DMS114 treated with DMSO at 0.1 percent for 48 hours (cell line): ENCODE data around the gene RND2.

Experiments used
- DNase-seq: peaks from one replicate; lab custom pipeline; 2025; ENCODE audit not compliant: unreplicated experiment; lab: John Stamatoyannopoulos, UW

The RND2 gene

GRCh38 chr17:43003542-43004172 is 21.4 kb upstream of the RND2 start:
- DNase-seq: peak; percentile 19

GRCh38 chr17:43006639-43007551 is 18.1 kb upstream of the RND2 start, which contains the start of gene IFI35:
TSS of gene IFI35 (plus strand) at chr17:43006784. CDS start at chr17:43006948, 164 bp downstream.
- peak; percentile 74 for DNase-seq

DNA sequence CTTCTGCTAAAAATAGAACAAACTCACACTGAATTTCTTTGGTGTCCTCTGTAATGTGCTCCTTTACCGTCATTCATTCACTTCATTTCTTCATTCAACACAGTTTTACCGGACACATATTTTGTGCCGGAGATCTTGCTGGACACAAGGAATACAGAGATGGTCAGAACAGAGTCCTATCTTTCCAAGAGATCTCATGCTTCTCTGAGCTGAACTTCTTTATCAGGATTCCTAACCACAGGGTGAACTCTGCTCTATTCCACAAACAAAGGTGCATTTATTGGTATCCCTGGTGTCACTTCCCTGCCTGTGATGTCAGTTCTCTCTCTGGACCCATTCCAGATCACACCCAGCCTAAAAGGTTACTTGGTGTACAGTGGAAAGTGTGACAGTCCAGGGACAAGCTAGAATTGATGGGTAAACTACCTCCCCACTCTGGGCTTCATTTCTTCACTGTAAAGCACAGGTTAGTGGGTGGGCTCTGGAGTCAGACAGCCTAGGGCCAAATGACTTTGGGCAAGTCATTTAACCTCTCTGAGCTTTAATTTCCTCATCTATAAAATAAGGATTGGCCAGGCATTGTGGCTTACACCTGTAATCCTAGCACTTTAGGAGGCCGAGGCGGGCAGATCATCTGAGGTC is 14.2 kb upstream of the RND2 start:
- DNase-seq: no peak

DNA sequence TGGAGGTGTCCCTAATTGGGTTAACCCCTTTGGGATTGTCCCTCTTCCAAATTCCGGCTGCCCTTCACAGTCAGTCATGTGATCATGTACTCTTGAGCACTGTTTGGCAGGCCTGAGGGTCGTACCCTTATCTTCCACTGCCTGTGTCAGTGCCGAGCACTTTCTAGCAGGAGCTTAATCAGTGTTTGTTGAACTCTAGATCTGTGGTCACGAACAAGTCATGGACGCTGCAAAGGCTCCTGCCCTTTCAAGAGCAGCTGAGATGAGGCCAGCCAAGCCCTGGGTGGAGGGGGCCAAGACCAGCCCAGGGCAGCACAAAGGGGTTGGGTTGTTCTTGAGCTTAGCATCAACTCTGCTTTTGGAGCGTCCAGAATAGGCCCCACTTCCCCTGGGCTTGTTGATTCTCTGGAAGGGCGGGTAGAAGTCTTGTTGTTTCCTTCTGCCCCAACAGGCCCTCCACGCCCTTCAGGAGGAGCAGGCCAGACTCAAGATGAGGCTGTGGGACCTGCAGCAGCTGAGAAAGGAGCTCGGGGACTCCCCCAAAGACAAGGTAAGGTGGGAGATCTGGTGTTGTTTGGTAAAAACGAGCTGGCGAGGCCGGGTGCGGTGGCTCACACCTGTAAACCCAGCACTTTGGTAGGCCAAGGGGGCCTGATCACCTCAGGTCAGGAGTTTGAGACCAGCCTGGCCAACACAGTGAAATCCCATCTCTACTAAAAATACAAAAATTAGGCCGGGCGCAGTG is 13.1 kb upstream of the RND2 start:
- no peak for DNase-seq

DNA sequence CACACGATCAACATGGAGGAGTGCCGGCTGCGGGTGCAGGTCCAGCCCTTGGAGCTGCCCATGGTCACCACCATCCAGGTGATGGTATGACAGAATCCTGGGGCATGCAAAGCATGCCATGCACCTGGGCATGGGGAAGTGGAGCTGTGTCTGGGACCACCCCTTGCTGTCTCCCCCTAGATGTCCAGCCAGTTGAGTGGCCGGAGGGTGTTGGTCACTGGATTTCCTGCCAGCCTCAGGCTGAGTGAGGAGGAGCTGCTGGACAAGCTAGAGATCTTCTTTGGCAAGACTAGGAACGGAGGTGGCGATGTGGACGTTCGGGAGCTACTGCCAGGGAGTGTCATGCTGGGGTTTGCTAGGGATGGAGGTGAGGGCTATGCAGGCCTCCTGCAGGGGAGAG is 11.7 kb upstream of the RND2 start:
- no peak for DNase-seq

GRCh38 chr17:43014020-43014648 is 10.9 kb upstream of the RND2 start:
- no peak for DNase-seq

DNA sequence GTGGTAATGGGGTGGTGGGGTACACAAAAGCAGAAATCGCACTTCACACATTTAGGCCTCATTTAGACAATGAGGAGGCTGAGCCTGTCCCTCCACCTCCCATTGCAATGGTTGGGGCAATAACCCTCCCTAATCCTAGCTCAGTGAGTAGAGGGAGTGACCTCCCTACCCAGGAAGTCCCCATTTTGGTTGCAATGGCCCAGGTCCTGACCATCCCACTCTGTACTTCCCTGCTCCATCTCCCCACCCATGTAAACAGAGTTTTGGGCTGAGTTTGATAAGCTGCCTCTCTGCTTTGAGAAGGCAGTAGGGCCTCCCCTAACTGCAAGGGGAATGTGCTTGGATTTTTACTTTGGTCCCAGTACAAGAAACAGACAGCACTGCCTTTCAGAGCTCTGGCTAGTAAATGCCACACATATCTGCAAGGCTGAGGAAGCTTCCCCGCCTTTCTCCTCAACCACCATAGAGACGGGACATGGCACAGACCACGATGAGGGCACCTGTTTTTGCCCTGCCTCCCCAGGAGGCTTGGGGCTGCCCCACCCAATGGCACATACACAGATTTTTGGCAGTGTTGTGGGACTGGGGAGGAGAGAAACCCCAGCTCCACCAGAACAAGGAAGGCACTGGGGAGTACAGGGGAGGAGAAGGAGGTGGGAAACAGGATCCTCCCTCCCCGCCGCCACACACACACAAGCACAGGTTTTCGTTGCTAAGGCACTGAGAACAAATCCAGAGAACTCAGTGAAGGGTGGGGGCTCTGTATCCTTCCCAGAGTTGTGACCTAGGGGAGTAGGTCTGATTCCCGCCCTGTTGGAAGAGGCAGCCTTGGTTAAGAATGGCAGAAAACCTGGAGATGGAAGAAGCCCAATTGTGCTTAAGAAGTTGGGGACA is 10.1 kb upstream of the RND2 start:
- DNase-seq: no peak

- no peak for DNase-seq
Measured at GRCh38 chr17:43015579-43015978, 9.5 kb upstream of the RND2 start.

GRCh38 chr17:43016216-43016615 is 8.8 kb upstream of the RND2 start:
- DNase-seq: no peak

- DNase-seq: no peak
Measured at GRCh38 chr17:43018008-43018853, 6.8 kb upstream of the RND2 start.

DNA sequence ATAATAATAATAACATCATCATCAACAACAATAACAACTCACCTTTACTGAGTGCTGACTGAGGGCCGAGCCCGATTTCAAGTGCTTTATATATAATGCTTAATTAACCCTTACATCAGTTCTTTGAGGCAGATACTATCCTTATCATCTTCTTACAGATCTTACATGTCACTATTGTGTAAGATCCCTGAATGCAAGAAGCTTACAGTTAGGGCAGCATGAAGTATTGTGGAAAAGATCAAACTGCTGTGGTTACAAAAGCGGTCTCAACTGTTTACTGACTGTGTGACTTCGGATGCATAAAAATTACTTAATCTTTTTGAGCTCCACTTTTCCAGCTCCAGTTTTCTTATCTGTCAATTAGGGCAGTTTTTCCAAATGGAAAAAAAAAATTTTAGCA is 6.1 kb upstream of the RND2 start:
- no peak for DNase-seq

GRCh38 chr17:43019418-43019817 is 5.6 kb upstream of the RND2 start:
- DNase-seq: no peak

DNA sequence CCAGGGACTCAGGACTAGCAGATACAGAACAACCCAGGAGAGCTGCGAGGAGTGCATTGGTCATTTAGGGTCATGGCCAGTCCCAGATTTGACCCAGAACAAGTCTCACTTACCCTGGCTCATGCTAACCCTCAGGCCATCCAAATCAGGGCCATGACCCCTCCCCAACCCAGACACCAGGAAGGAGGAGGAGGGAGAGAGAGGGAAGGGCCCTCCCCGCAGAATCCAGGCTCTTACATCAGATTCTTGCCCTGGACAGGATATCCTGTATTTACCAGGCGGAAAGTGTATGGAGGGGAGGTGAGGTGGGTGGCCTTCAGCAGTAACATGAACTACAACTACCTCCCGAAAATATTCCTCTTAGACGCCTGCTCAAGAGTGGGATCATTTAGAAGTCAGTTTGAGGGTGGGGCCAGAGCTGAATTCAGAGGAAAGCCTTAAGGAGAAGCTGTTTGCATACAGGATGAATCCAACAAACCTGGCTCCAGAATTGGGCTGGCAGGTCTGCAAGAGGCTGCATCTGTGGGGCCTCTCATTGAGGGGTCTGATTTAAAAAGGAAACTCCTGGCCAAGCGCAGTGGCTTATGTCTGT is 4.9 kb upstream of the RND2 start:
- no peak for DNase-seq

GRCh38 chr17:43020789-43021740 is 4.0 kb upstream of the RND2 start:
- peak; percentile 23 for DNase-seq

DNA sequence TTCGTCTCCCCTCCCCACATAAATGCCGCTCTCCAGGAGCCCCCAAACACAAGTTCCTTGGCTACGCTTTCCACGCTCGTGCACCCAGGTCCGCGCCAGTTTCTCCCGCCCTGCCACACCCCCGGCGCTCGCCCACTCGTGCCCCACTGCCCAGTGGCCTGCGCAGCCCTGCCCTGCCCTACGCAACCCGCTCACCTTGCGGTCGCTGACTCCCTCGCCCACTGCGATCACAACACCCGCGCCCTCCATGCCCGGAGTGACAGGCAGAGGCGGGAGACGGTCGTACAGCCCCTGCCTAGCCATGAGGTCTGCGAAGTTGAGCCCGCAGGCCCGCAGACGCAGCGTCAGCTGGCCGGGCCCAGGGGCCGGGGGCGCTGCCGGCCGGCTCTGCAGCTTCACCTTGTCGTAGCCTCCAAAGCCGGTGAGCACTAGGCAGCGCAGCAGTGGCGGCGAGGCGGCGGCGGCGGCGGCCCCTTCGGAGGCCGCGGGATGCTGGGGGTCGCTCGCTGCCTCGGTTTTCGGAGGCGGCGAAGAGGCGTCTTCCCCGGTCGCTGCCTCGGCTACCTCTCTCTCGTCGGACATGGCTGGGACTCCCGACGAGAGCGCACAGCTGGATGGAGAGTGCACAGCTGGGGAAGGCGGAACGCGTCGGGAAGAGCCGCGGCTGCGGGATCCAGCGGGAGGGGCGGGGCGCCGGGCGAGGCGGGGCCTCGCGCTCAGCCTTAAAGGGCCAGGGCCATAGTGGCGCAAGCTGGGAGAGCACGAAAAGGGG is 3.1 kb upstream of the RND2 start, which contains the start of gene VAT1:
TSS of gene VAT1 (minus strand) at position 645 of the 772 bp plus-strand sequence. CDS start at position 582, 63 bp downstream.
- DNase-seq: peak; percentile 69

DNA sequence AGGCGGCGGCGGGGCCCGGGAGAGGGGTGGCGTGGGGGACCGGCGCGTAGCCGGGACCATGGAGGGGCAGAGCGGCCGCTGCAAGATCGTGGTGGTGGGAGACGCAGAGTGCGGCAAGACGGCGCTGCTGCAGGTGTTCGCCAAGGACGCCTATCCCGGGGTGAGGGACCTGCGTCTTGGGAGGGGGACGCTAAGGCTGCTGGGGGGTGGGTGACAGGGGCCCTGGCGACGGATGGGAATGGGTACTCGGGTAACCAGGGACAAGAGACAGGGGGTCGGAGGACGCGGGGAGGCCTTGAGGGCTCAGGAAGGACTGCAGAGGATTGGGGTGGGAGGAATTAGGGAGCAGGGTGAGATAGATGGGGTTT is 243 bp downstream of the RND2 start:
- DNase-seq: no peak
